HG02938 (cell line): ENCODE results near the gene MAGI3.
"Not testable (repeated sequence)": the region's sequence is repeated elsewhere in the genome, so short reads cannot be mapped to it uniquely, and the experiment has no call there.

Experiments
- ATAC-seq: cut with Tn5 transposase; IDR thresholded peaks from one replicate; pipeline ENCODE4 v1.9.1; 2021; ENCODE audit warnings: mild to moderate bottlenecking, moderate library complexity; ENCODE audit not compliant: unreplicated experiment

MAGI3 gene

GRCh38 chr1:113438505-113439276, 48.4 kb downstream of the MAGI3 start:
- ATAC-seq, result no peak

DNA sequence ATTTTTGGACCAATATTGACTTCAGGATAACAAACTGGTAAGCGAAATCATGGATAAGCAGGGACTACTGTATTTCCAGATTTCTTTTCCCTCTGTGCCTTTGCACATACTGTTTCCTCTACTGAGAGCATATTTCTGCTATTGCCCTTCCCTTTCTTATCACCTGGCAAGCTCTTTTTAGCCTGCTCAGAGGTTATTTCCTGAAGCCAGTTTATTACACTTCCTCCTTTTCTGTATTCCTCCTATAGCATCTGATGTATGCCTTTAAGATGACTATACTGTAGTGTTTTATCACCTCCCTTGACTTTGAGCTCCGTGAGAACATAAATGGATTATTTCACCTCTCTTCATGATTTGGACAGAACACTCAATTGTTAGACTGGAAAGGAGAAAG, 49.0 kb downstream of the MAGI3 start:
- no peak for ATAC-seq

DNA sequence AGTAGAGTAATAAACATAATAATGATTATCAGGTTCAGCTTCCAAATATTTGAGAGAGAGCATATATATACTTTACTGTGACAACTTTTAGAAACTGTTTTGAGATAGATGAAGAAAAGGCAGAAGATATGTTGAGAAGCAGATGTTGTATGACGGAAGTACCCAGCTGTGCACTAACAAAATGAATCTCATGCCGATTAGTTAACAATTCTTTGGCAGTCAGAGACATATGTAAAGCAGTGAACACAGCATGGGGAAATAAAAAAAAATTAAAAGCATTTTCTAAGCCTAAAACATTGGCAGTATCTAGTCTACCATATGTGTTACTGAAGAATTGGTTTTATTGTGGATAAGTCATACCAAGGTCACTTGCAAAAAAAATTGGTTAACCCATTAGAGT, 51.8 kb downstream of the MAGI3 start:
- no peak for ATAC-seq

GRCh38 chr1:113444857-113445256, 54.5 kb downstream of the MAGI3 start:
- ATAC-seq, result no peak

DNA sequence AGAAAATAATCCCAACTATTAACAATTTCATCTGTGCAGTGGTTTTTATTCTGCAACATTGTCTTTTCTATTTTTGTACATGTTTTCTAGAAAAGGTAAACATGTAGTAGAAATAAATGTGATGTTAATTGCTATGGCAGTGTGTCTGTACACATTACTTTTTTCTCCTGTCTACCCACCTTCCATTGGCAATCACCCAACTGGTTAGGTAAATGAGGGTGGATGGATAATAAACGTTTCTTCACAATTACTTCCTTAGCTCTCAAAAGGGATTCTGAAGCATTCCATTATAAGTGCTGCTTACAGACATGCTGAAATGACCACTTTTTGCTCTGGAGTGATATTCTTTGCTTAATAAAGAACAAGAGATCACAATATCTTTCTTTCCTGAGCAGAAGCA, 61.4 kb downstream of the MAGI3 start:
- no peak for ATAC-seq

GRCh38 chr1:113452921-113453770, 62.8 kb downstream of the MAGI3 start:
- ATAC-seq, result no peak

DNA sequence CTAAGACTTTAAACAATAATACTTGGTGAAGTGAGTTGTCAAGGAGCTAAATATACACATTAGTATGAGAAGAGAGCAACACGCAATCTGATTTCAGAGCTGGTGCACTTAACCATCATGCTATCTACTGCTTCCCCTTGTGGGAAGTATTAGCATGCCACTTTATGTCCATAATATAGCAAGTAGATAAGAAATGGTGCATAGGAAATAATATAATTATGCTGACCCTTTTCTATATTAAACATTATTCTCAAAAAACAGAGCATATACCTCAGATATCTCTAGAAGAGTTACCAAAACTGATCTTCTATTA, 63.4 kb downstream of the MAGI3 start:
- ATAC-seq, result no peak

DNA sequence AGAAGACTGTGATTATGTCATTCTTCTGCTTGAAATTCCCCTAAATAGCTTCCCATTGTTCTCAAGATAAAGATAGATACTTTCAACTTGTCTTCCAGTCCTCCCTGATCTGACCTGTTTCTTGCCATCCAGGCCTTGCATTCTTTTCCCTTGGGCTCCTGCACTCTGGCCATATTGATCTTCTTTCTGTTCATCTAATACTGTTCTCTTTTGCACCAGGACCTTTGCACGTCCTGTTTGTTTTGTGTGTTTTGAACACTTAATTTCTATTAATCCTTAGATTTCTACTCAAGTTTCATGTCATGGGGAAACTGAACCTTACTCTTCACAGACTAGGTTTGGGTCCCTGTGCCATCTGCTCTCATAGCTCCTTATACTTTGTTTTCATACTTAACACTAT, 65.1 kb downstream of the MAGI3 start:
- ATAC-seq, result no peak

DNA sequence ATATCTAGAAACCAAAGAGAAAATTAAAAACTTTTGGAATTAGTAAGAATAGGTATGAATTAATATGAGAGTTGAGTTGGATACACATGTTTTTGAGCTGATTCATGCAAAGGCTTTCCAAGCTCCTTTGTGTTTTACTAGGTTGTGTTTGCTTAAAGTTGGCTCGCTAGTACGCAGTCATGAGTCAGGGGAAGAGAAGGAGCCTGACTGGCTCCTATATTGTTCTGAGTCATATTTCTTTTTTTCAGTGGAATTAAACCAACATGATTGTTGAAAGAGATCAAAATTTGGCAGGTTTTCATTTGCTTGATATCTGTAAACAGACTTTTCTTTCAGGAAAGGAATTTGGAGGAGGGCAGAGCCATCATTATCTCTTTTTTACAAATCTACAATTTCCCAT, 66.7 kb downstream of the MAGI3 start:
- ATAC-seq, result no peak

- ATAC-seq, result no peak
Observed at GRCh38 chr1:113459279-113459678, 69.0 kb downstream of the MAGI3 start.

- ATAC-seq, result no peak
Observed at GRCh38 chr1:113467991-113468390, 77.7 kb downstream of the MAGI3 start.

DNA sequence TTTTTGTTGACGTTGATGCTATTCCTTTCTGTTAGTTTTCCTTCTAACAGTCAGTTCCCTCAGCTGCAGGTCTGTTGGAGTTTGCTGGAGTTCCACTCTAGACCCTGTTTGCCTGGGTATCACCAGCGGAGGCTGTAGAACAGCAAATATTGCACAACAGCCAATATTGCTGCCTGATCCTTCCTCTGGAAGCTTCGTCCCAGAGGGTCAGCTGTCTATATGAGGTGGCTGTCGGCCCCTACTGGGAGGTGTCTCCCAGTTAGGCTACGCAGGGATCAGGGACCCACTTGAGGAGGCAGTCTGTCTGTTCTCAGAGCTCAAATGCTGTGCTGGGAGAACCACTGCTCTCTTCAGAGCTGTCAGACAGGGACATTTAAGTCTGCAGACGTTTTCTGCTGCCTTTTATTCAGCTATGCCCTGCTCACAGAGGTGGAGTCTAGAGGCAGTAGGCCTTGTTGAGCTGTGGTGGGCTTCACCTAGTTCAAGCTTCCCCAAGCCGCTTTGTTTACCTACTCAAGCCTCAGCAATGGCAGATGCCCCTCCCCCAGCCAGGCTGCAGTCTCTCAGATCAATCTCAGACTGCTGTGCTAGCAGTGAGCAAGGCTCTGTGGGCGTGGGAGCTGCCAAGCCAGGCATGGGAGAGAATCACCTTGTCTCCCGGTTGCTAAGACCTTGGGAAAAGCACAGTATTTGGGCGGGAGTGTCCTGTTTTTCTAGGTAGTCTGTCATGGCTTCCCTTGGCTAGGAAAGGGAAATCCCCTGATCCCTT, 88.3 kb downstream of the MAGI3 start:
- not testable (repeated sequence) for ATAC-seq

DNA sequence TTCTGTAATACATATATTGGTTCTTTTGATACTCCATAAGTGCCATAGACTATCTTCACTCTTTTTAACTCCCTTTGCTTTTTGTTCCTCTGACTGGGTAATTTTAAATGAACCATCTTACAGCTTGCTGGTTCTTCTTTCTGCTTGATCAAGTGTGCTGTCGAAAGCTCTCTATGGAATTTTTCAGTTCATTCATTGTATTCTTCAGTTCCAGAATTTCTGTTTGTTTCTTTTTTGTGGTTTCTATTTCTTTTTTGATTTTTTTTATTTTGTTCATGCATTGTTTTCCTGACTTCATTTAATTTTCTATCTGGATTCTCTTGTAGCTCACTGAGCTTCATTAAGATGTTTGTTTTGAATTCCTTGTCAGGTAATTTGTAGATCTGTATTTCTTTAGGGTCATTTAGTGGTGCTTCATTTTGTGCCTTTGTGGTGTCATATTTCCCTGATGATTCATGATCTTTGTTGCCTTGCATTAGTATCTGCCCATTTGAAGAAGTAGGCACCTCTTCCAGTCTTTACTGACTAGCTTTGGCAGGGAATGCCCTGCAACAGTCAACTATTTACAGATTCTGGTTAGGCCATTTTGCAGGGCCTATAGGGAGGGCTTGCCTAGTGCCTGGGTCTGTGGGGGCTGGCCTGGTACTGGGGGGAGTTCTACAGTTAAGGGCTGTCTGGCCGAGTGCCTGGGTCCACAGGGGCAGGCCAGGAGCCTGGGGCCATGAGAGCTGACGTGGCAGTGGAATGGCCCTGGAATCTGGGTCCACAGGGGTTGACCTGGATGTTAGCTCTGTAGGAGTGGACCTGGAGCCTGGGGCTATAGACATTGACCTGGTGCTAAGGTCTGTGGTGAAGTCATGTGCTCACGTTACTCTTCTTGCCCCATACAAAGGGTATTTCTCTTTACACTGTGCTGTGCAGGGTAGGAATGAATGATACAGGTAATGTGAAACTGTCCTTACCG, 89.7 kb downstream of the MAGI3 start:
- no peak for ATAC-seq

DNA sequence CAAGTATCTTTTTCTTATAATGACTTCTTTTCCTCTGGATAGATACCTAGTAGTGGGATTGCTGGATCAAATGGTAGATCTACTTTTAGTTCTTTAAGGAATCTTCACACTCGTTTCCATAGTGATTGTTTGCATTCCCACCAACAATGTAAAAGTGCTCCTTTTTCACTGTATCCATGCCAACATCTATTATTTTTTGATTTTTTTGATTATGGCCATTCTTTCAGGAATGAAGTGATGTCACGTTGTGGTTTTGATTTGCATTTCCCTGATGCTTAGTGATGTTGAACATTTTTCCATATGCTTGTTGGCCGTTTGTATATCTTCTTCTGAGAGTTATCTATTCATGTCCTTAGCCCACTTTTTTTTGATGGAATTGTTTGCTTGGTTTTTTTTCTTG, 94.8 kb downstream of the MAGI3 start:
- not testable (repeated sequence) for ATAC-seq

DNA sequence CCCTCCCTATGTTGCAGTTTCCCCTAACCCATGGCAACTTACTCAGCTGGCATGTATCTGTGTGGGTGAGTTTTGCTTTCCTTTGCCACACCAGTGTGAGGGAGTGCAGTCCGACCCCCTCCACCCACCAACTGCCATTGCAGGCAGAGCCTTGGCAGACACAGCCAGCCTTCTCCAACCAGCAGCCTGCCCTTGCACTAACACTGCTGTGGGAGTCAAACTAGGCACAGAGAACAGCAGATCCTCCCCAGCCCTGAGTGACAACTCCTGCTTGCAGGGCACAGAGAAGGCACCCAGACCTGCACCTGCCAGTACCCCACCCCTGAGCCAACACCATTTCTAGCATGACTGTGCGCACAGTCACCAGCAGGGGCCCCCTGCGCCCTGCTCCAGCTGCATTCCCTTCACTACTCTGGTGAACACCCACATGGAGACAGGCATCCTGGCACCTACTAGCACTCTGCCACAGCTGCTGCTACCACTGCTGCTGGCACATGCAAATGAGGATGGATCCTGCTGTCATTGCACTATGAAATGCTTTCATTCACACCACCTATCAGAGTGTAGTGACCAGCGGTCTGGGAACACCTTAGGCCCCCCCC, 98.4 kb downstream of the MAGI3 start:
- no peak for ATAC-seq

GRCh38 chr1:113490384-113490783, 100.1 kb downstream of the MAGI3 start:
- ATAC-seq, result no peak

DNA sequence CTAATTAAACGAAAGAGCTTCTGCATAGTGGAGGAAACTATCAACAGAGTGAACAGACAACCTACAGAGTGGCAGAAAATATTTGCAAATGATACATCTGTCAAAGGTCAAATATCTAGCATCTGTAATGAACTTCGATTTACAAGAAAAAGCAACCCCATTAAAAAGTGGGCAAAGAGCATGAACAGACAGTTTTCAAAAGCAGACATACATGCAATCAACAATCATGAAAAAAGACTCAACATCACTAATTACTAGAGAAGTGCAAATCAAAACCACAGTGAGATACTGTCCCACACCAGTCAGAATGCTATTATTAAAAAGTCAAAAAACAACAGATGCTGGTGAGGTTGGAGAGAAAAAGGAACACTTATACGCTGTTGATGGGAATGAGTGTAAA, 103.2 kb downstream of the MAGI3 start:
- no peak for ATAC-seq

- no peak for ATAC-seq
Observed at GRCh38 chr1:113505357-113505756, 115.0 kb downstream of the MAGI3 start.

- ATAC-seq, result no peak
Observed at GRCh38 chr1:113507552-113508214, 117.4 kb downstream of the MAGI3 start.
